ENCODE data around the gene SIN3B.

The SIN3B gene

GRCh38 chr19:16915734-16916133 is 86.5 kb downstream of the SIN3B start:
- Histone ChIP-seq H3F3A (ENCODE audit: insufficient read depth, low read length) (no peaks in the 10 kb centered on the region), H3K79me2 (ENCODE audit: low read length) (no peaks in the 10 kb centered on the region), H3K9me3 (replicated peaks; ENCODE audit: insufficient read depth, low read length) (no peaks in the 10 kb centered on the region), H3K4me3 (ENCODE audit: low read length) (no peak overlapping the region), H3K36me3 (replicated peaks; ENCODE audit: insufficient read depth, low read length) (no peaks in the 10 kb centered on the region), H2AFZ (ENCODE audit: low read length) (no peak overlapping the region), H3K9ac (ENCODE audit: low read length) (no peak overlapping the region), H3K4me2 (ENCODE audit: low read depth, low read length) (no peak overlapping the region), H3K4me1 (ENCODE audit: low read length) (no peaks in the 10 kb centered on the region), H3K9me2 (replicated peaks; ENCODE audit: insufficient read depth, low read length) (no peaks in the 10 kb centered on the region), H4K20me1 (ENCODE audit: insufficient read depth, low read length) (no peaks in the 10 kb centered on the region), H3K27ac (ENCODE audit: low read length) (no peak overlapping the region), H3K27me3 (replicated peaks; ENCODE audit: insufficient read depth, low read length) (peaks cover 75% of the 10 kb centered on the region)
- TF ChIP-seq EZH2phosphoT487 (IDR thresholded peaks at IDR 0.05; ENCODE audit: low read length): no peak
- TF ChIP-seq CTCF (IDR thresholded peaks at IDR 0.05; ENCODE audit: low read length): no peak
- TF ChIP-seq EZH2 (optimal IDR thresholded peaks at IDR 0.05; ENCODE audit: low read depth, low read length): no peak
- no peak for DNase-seq

DNA sequence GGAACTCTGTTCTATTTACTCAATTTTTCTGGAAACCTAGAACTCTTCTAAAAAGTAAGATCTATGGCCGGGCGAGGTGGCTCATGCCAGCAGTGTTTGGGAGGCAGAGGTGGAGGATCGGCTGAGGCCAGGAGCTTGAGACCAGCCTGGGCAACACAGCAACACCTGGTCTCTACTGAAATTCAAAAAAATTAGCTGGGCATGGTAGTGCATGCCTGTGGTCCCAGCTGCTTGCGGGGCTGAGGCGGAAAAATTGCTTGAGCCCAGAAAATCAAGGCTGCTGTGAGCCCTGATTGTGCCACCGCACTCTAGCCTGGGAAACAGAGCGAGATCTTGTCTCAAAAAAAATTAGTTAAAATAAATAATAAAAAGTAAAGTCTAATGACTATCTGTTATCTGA is 88.2 kb downstream of the SIN3B start:
- Histone ChIP-seq H3K4me3 (ENCODE audit: low read length) (no peak overlapping the region), H3K27ac (ENCODE audit: low read length) (no peak overlapping the region), H4K20me1 (ENCODE audit: insufficient read depth, low read length) (no peaks in the 10 kb centered on the region), H2AFZ (ENCODE audit: low read length) (no peak overlapping the region), H3K9me3 (replicated peaks; ENCODE audit: insufficient read depth, low read length) (no peaks in the 10 kb centered on the region), H3F3A (ENCODE audit: insufficient read depth, low read length) (no peaks in the 10 kb centered on the region), H3K9me2 (replicated peaks; ENCODE audit: insufficient read depth, low read length) (no peaks in the 10 kb centered on the region), H3K4me2 (ENCODE audit: low read depth, low read length) (no peak overlapping the region), H3K27me3 (replicated peaks; ENCODE audit: insufficient read depth, low read length) (peaks cover 83% of the 10 kb centered on the region), H3K36me3 (replicated peaks; ENCODE audit: insufficient read depth, low read length) (no peaks in the 10 kb centered on the region), H3K4me1 (ENCODE audit: low read length) (no peaks in the 10 kb centered on the region), H3K9ac (ENCODE audit: low read length) (no peak overlapping the region), H3K79me2 (ENCODE audit: low read length) (no peaks in the 10 kb centered on the region)
- DNase-seq: no peak
- TF ChIP-seq CTCF (IDR thresholded peaks at IDR 0.05; ENCODE audit: low read length) (no peak), EZH2phosphoT487 (IDR thresholded peaks at IDR 0.05; ENCODE audit: low read length) (no peak), EZH2 (optimal IDR thresholded peaks at IDR 0.05; ENCODE audit: low read depth, low read length) (no peak)

DNA sequence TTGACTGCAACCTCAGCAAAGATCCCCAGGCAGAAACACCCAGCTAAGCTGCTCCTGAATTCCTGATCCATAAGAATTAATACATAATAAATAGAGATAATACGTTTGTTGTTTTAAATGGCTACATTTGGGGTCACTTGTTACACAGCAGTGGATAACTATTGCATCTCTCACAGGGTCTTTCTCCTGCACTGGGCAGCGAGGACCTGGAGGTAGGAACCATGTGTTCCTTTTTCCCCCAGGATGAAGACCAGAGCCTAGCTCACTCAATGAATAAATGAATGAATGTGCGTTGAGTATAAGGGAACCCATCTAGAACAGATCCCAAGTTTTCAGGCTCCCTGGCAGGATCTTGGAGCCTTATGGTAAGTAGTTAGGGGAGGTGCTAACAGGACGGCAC is 90.3 kb downstream of the SIN3B start:
- no peaks in the 10 kb centered on the region for H3K36me3 ChIP-seq (replicated peaks; ENCODE audit: insufficient read depth, low read length)
- H3K4me1 ChIP-seq (ENCODE audit: low read length): no peaks in the 10 kb centered on the region
- no peaks in the 10 kb centered on the region for H3F3A ChIP-seq (ENCODE audit: insufficient read depth, low read length)
- DNase-seq: no peak
- TF ChIP-seq EZH2 (optimal IDR thresholded peaks at IDR 0.05; ENCODE audit: low read depth, low read length) (no peak), CTCF (IDR thresholded peaks at IDR 0.05; ENCODE audit: low read length) (no peak), EZH2phosphoT487 (IDR thresholded peaks at IDR 0.05; ENCODE audit: low read length) (no peak)
- H3K4me2 ChIP-seq (ENCODE audit: low read depth, low read length): no peak overlapping the region
- H3K4me3 ChIP-seq (ENCODE audit: low read length): no peak overlapping the region
- H3K9me3 ChIP-seq (replicated peaks; ENCODE audit: insufficient read depth, low read length): no peaks in the 10 kb centered on the region
- H3K27me3 ChIP-seq (replicated peaks; ENCODE audit: insufficient read depth, low read length): peaks cover 87% of the 10 kb centered on the region
- H4K20me1 ChIP-seq (ENCODE audit: insufficient read depth, low read length): no peaks in the 10 kb centered on the region
- H3K9me2 ChIP-seq (replicated peaks; ENCODE audit: insufficient read depth, low read length): no peaks in the 10 kb centered on the region
- H3K9ac ChIP-seq (ENCODE audit: low read length): no peak overlapping the region
- no peaks in the 10 kb centered on the region for H3K79me2 ChIP-seq (ENCODE audit: low read length)
- H2AFZ ChIP-seq (ENCODE audit: low read length): no peak overlapping the region
- no peak overlapping the region for H3K27ac ChIP-seq (ENCODE audit: low read length)
